Measurements from ENCODE around the gene TBC1D1. TPM values are rescaled to one million over a fixed set of nuclear protein-coding genes. Genes with fewer than 3 reads are reported as not detected.

TBC1D1 gene
- total and polyA plus RNA-seq, 2 donors (not counting 1 experiment from before 2014, with no cell fraction given), result 39.7 to 90.0 TPM

- no peak for TF ChIP-seq EZH2 (IDR thresholded peaks at IDR 0.05; ENCODE audit: low read length, missing control alignments)
- TF ChIP-seq CTCF (conservative IDR thresholded peaks at IDR 0.05 in 1 of 2, IDR thresholded peaks at IDR 0.05 in 1 of 2; ENCODE audit: low read depth in 1 of 2, low read length in 2 of 2), result no peak
- H3K27ac ChIP-seq (ENCODE audit: insufficient read depth, low read length), result no peak overlapping the region
- no peaks in the 10 kb centered on the region for H3K79me2 ChIP-seq (ENCODE audit: control insufficient read depth, insufficient read depth, low read length)
- H3K4me1 ChIP-seq (ENCODE audit: control insufficient read depth, extremely low read depth, insufficient read depth, low read length), result no peaks in the 10 kb centered on the region
- H2AFZ ChIP-seq (ENCODE audit: low read length), result no peak overlapping the region
- no peaks in the 10 kb centered on the region for H3K9me3 ChIP-seq (ENCODE audit: control insufficient read depth, insufficient read depth, low read depth, low read length)
- no peak overlapping the region for H3K9ac ChIP-seq (ENCODE audit: insufficient read depth, low read length)
- H3K36me3 ChIP-seq (ENCODE audit: control insufficient read depth, insufficient read depth, low read length), result no peaks in the 10 kb centered on the region
- DNase-seq (ENCODE audit: low read depth in 2 of 2), result no peak
- H3K27me3 ChIP-seq (ENCODE audit: control insufficient read depth, insufficient read depth, low read length), result no peaks in the 10 kb centered on the region
- H4K20me1 ChIP-seq (ENCODE audit: control insufficient read depth, extremely low read depth, insufficient read depth, low read length), result no peaks in the 10 kb centered on the region
- no peak overlapping the region for H3K4me2 ChIP-seq (ENCODE audit: extremely low read depth, insufficient read depth, low read length)
- H3K4me3 ChIP-seq (replicated peaks in 1 of 4; ENCODE audit: control extremely low read depth in 1 of 4, insufficient read depth in 1 of 4, low read depth in 3 of 4, low read length in 4 of 4), result no peak overlapping the region
These were observed 11.3 kb downstream of the TBC1D1 start for GRCh38 chr4:37902212-37902611.

- Histone ChIP-seq H3K36me3 (ENCODE audit: control insufficient read depth, insufficient read depth, low read length) (no peaks in the 10 kb centered on the region), H3K27me3 (ENCODE audit: control insufficient read depth, insufficient read depth, low read length) (no peaks in the 10 kb centered on the region), H2AFZ (ENCODE audit: low read length) (no peak overlapping the region), H3K4me1 (ENCODE audit: control insufficient read depth, extremely low read depth, insufficient read depth, low read length) (no peaks in the 10 kb centered on the region), H3K9me3 (ENCODE audit: control insufficient read depth, insufficient read depth, low read depth, low read length) (no peaks in the 10 kb centered on the region), H4K20me1 (ENCODE audit: control insufficient read depth, extremely low read depth, insufficient read depth, low read length) (no peaks in the 10 kb centered on the region), H3K9ac (ENCODE audit: insufficient read depth, low read length) (no peak overlapping the region), H3K27ac (ENCODE audit: insufficient read depth, low read length) (no peak overlapping the region), H3K79me2 (ENCODE audit: control insufficient read depth, insufficient read depth, low read length) (no peaks in the 10 kb centered on the region), H3K4me3 (replicated peaks in 1 of 4; ENCODE audit: control extremely low read depth in 1 of 4, insufficient read depth in 1 of 4, low read depth in 3 of 4, low read length in 4 of 4) (no peak overlapping the region), H3K4me2 (ENCODE audit: extremely low read depth, insufficient read depth, low read length) (no peak overlapping the region)
- TF ChIP-seq EZH2 (IDR thresholded peaks at IDR 0.05; ENCODE audit: low read length, missing control alignments), result no peak
- no peak for TF ChIP-seq CTCF (conservative IDR thresholded peaks at IDR 0.05 in 1 of 2, IDR thresholded peaks at IDR 0.05 in 1 of 2; ENCODE audit: low read depth in 1 of 2, low read length in 2 of 2)
- no peak for DNase-seq (ENCODE audit: low read depth in 2 of 2)
These were observed 12.1 kb downstream of the TBC1D1 start for GRCh38 chr4:37902738-37903693.

- no peaks in the 10 kb centered on the region for H3K9me3 ChIP-seq (ENCODE audit: control insufficient read depth, insufficient read depth, low read depth, low read length)
- no peak overlapping the region for H3K4me2 ChIP-seq (ENCODE audit: extremely low read depth, insufficient read depth, low read length)
- H4K20me1 ChIP-seq (ENCODE audit: control insufficient read depth, extremely low read depth, insufficient read depth, low read length), result no peaks in the 10 kb centered on the region
- no peak overlapping the region for H3K9ac ChIP-seq (ENCODE audit: insufficient read depth, low read length)
- H3K79me2 ChIP-seq (ENCODE audit: control insufficient read depth, insufficient read depth, low read length), result no peaks in the 10 kb centered on the region
- peaks cover 2% of the 10 kb centered on the region for H3K4me1 ChIP-seq (ENCODE audit: control insufficient read depth, extremely low read depth, insufficient read depth, low read length)
- H3K27me3 ChIP-seq (ENCODE audit: control insufficient read depth, insufficient read depth, low read length), result no peaks in the 10 kb centered on the region
- no peak overlapping the region for H3K4me3 ChIP-seq (replicated peaks in 1 of 4; ENCODE audit: control extremely low read depth in 1 of 4, insufficient read depth in 1 of 4, low read depth in 3 of 4, low read length in 4 of 4)
- H3K27ac ChIP-seq (ENCODE audit: insufficient read depth, low read length), result no peak overlapping the region
- DNase-seq (ENCODE audit: low read depth in 2 of 2), result no peak
- TF ChIP-seq EZH2 (IDR thresholded peaks at IDR 0.05; ENCODE audit: low read length, missing control alignments) (no peak), CTCF (conservative IDR thresholded peaks at IDR 0.05 in 1 of 2, IDR thresholded peaks at IDR 0.05 in 1 of 2; ENCODE audit: low read depth in 1 of 2, low read length in 2 of 2) (no peak)
- H3K36me3 ChIP-seq (ENCODE audit: control insufficient read depth, insufficient read depth, low read length), result no peaks in the 10 kb centered on the region
- H2AFZ ChIP-seq (ENCODE audit: low read length), result no peak overlapping the region
These were observed 13.0 kb downstream of the TBC1D1 start for GRCh38 chr4:37903901-37904300.
